OCI-LY7 (cell line): ENCODE data around the gene SMIM14.

Experiments used
- CTCF ChIP-seq: fragments of 200-600 bp; sonication (generic); conservative IDR thresholded peaks from 2 replicates; pipeline ENCODE4 v1.5.1; 2014; ENCODE audit warnings: mild to moderate bottlenecking, antibody characterized with exemption, low read length, moderate library complexity, mixed read lengths
- EZH2phosphoT487 ChIP-seq: fragments of 200-600 bp; sonication (generic); IDR thresholded peaks from 2 replicates; pipeline ENCODE4 v1.6.1; 2018; ENCODE audit warnings: low read depth, borderline replicate concordance, mild to moderate bottlenecking, mixed run types, antibody characterized with exemption, low read length, moderate library complexity, mixed read lengths

- TF ChIP-seq CTCF = no peak
- no peak for TF ChIP-seq EZH2phosphoT487
Measured at GRCh38 chr4:39655211-39655610, 16.5 kb upstream of the SMIM14 start.
